C4-2B (cell line): Measurements from ENCODE around the gene NADSYN1.

ENCODE experiments used
- H3K27ac ChIP-seq: fragments of 450-650 bp; 2 replicates; pipeline ENCODE4 v1.5.1; 2017
- CTCF ChIP-seq: fragments of 450-650 bp; conservative IDR thresholded peaks from 2 replicates; pipeline ENCODE4 v1.5.1; 2017; ENCODE audit warnings: mild to moderate bottlenecking
- ZFX ChIP-seq: fragments of 450-650 bp; IDR thresholded peaks from 2 replicates; pipeline ENCODE4 v1.6.1; 2017

The NADSYN1 gene

GRCh38 chr11:71446942-71447688, 5.9 kb upstream of the NADSYN1 start:
- no peak for TF ChIP-seq CTCF
- TF ChIP-seq ZFX, result no peak
- H3K27ac ChIP-seq, result peak overlapping the region; percentile 88

GRCh38 chr11:71447791-71448256, 5.2 kb upstream of the NADSYN1 start:
- no peak for TF ChIP-seq CTCF
- no peak for TF ChIP-seq ZFX
- peak overlapping the region; percentile 88 for H3K27ac ChIP-seq

- H3K27ac ChIP-seq, result peak within 1 kb of the TSS; percentile 88
These were observed 4.5 kb upstream of the NADSYN1 start, which contains the start of gene DHCR7 for GRCh38 chr11:71448257-71449171. Gene DHCR7 (minus strand): TSS chr11:71448393. CDS start chr11:71444952, 3,441 bp downstream.

GRCh38 chr11:71449596-71449995, 3.4 kb upstream of the NADSYN1 start:
- TF ChIP-seq ZFX (no peak), CTCF (no peak)
- peak overlapping the region; percentile 88 for H3K27ac ChIP-seq

More at GRCh38 chr11:71448257-71449171, 4.5 kb upstream of the NADSYN1 start, which contains the start of gene DHCR7:
- no peak for TF ChIP-seq ZFX
- no peak for TF ChIP-seq CTCF

- no peak for TF ChIP-seq CTCF
- TF ChIP-seq ZFX, result no peak
- H3K27ac ChIP-seq, result no peak overlapping the region
These were observed 2.5 kb upstream of the NADSYN1 start for GRCh38 chr11:71450507-71450906.

GRCh38 chr11:71450939-71451338, 2.1 kb upstream of the NADSYN1 start:
- TF ChIP-seq ZFX, result no peak
- no peak for TF ChIP-seq CTCF
- no peak overlapping the region for H3K27ac ChIP-seq
